Ectodermal cell (in vitro differentiated cells): Measurements from ENCODE around the gene NIPBL.
"Not testable (repeated sequence)": the region's sequence is repeated elsewhere in the genome, so short reads cannot be mapped to it uniquely, and the experiment has no call there.

Experiments used
- H3K27ac ChIP-seq: 2 replicates; pipeline ENCODE4 v1.7.0; 2013; ENCODE audit warnings: mild to moderate bottlenecking, low read depth, low read length; ENCODE audit not compliant: insufficient read depth, poor library complexity, severe bottlenecking
- H3K27me3 ChIP-seq: 2 replicates; pipeline ENCODE4 v1.7.0; 2013; ENCODE audit warnings: mild to moderate bottlenecking, low read length; ENCODE audit not compliant: insufficient read depth, control insufficient read depth, poor library complexity, severe bottlenecking
- H3K36me3 ChIP-seq: one replicate; pipeline ENCODE4 v1.7.0; 2013; ENCODE audit warnings: low read length; ENCODE audit not compliant: control insufficient read depth, insufficient read depth
- H3K4me1 ChIP-seq: one replicate; pipeline ENCODE4 v1.7.0; 2013; ENCODE audit warnings: low read length; ENCODE audit not compliant: control insufficient read depth, insufficient read depth
- H3K4me3 ChIP-seq: 2 replicates; pipeline ENCODE4 v1.7.0; 2013; ENCODE audit warnings: low read depth, low read length, control low read depth; ENCODE audit not compliant: insufficient read depth
- H3K9me3 ChIP-seq: 2 replicates; pipeline ENCODE4 v1.7.0; 2013; ENCODE audit warnings: mild to moderate bottlenecking, low read length, moderate library complexity; ENCODE audit not compliant: control insufficient read depth
- WGBS, 2 experiments: methylation state at CpG; one replicate each; pipeline ENCODE4 v1.1.7; 2013; ENCODE audit warnings: missing lambda C conversion rate in 2 of 2; 5-methylcytosine and 5-hydroxymethylcytosine counted together

The NIPBL gene

GRCh38 chr5:36901856-36902255 is 25.3 kb downstream of the NIPBL start:
- 93 to 98% methylated on average over 3 of the region's 3 CpGs for WGBS, 2 experiments

DNA sequence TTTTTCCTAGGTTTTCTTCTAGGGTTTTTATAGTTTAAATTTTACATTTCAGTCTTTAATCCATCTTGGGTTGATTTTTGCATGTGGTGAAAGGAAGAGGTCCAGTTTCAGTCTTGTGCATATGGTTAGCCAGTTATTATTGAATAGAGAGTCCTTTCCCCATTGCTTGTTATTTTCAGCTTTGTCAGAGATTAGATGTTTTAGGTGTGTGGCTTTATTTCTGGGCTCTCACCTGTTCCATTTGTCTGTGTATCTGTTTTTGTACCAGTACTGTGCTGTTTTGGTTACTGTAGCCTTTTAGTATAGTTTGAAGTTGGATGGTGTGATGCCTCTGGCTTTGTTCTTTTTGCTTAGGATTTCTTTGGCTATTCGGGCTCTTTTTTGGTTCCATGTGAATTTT is 25.8 kb downstream of the NIPBL start:
- Histone ChIP-seq H3K36me3 (no peaks in the 10 kb centered on the region), H3K4me1 (no peaks in the 10 kb centered on the region), H3K4me3 (no peak overlapping the region), H3K27me3 (no peaks in the 10 kb centered on the region), H3K9me3 (no peaks in the 10 kb centered on the region), H3K27ac (no peak overlapping the region)
- WGBS, 2 experiments: 92 to 93% methylated on average over 1 of the region's 1 CpG

More at GRCh38 chr5:36901856-36902255, 25.3 kb downstream of the NIPBL start:
- no peaks in the 10 kb centered on the region for H3K9me3 ChIP-seq
- no peaks in the 10 kb centered on the region for H3K4me1 ChIP-seq
- H3K4me3 ChIP-seq: no peak overlapping the region
- H3K27ac ChIP-seq: no peak overlapping the region
- H3K36me3 ChIP-seq: no peaks in the 10 kb centered on the region
- no peaks in the 10 kb centered on the region for H3K27me3 ChIP-seq

DNA sequence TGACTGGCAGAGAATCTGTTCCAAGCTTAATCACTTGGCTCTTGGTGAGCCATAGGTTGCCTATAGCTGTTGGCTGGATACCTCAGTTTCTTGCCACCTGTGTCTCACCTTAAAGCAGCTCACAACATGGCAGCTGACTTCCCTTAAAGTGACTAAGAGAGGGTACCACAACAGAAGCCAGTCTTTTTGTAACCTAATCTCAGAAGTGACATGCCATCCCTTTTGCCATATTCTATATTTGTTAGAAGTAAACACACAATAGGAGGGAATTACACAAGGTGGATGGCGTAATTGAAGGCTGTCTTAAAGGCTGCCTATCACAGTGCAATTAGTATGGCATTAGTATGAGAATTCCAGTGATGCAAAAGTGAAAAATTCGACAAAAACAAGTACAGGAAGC is 28.1 kb downstream of the NIPBL start:
- Histone ChIP-seq H3K9me3 (no peaks in the 10 kb centered on the region), H3K27me3 (no peaks in the 10 kb centered on the region), H3K36me3 (no peaks in the 10 kb centered on the region), H3K27ac (no peak overlapping the region), H3K4me3 (no peak overlapping the region), H3K4me1 (no peaks in the 10 kb centered on the region)
- 89 to 95% methylated on average over 2 of the region's 2 CpGs for WGBS, 2 experiments

GRCh38 chr5:36908544-36909260 is 32.1 kb downstream of the NIPBL start:
- Histone ChIP-seq H3K27me3 (no peaks in the 10 kb centered on the region), H3K36me3 (no peaks in the 10 kb centered on the region), H3K4me1 (no peaks in the 10 kb centered on the region), H3K4me3 (no peak overlapping the region), H3K27ac (no peak overlapping the region), H3K9me3 (no peaks in the 10 kb centered on the region)
- WGBS, 2 experiments: 89 to 100% methylated on average over 1 to 2 of the region's 2 CpGs

- no peaks in the 10 kb centered on the region for H3K36me3 ChIP-seq
- no peak overlapping the region for H3K27ac ChIP-seq
- H3K4me3 ChIP-seq: no peak overlapping the region
- H3K4me1 ChIP-seq: no peaks in the 10 kb centered on the region
- no peaks in the 10 kb centered on the region for H3K9me3 ChIP-seq
- no peaks in the 10 kb centered on the region for H3K27me3 ChIP-seq
Observed at GRCh38 chr5:36915653-36916052, 39.1 kb downstream of the NIPBL start.

GRCh38 chr5:36916614-36917013 is 40.0 kb downstream of the NIPBL start:
- WGBS, 2 experiments: 73 to 86% methylated on average over 2 to 3 of the region's 4 CpGs
- not testable (repeated sequence) for H3K36me3 ChIP-seq, H3K4me1 ChIP-seq

GRCh38 chr5:36917358-36917757 is 40.8 kb downstream of the NIPBL start:
- WGBS, 2 experiments: 100% methylated on average over 1 of the region's 1 CpG
- not testable (repeated sequence) for H3K4me3 ChIP-seq, H3K27me3 ChIP-seq, H3K27ac ChIP-seq, H3K4me1 ChIP-seq, H3K9me3 ChIP-seq, H3K36me3 ChIP-seq

More at GRCh38 chr5:36916614-36917013, 40.0 kb downstream of the NIPBL start:
- not testable (repeated sequence) for H3K9me3 ChIP-seq, H3K27ac ChIP-seq, H3K4me3 ChIP-seq, H3K27me3 ChIP-seq

GRCh38 chr5:36919238-36919637 is 42.7 kb downstream of the NIPBL start:
- H3K36me3 ChIP-seq: no peaks in the 10 kb centered on the region
- H3K4me1 ChIP-seq: no peaks in the 10 kb centered on the region
- H3K27ac ChIP-seq: no peak overlapping the region
- H3K27me3 ChIP-seq: no peaks in the 10 kb centered on the region
- no peak overlapping the region for H3K4me3 ChIP-seq
- H3K9me3 ChIP-seq: no peaks in the 10 kb centered on the region
- WGBS, 2 experiments: 88 to 94% methylated on average over 2 of the region's 2 CpGs

GRCh38 chr5:36919650-36920049 is 43.1 kb downstream of the NIPBL start:
- H3K27me3 ChIP-seq: no peaks in the 10 kb centered on the region
- no peaks in the 10 kb centered on the region for H3K36me3 ChIP-seq
- no peak overlapping the region for H3K27ac ChIP-seq
- H3K4me3 ChIP-seq: no peak overlapping the region
- no peaks in the 10 kb centered on the region for H3K9me3 ChIP-seq
- H3K4me1 ChIP-seq: no peaks in the 10 kb centered on the region

- Histone ChIP-seq H3K36me3 (no peaks in the 10 kb centered on the region), H3K4me1 (no peaks in the 10 kb centered on the region), H3K9me3 (no peaks in the 10 kb centered on the region), H3K27ac (no peak overlapping the region), H3K27me3 (no peaks in the 10 kb centered on the region), H3K4me3 (no peak overlapping the region)
- WGBS, 2 experiments: 90 to 100% methylated on average over 1 of the region's 1 CpG
Observed at GRCh38 chr5:36928947-36929346, 52.4 kb downstream of the NIPBL start.

- no peaks in the 10 kb centered on the region for H3K27me3 ChIP-seq
- H3K4me1 ChIP-seq: no peaks in the 10 kb centered on the region
- no peaks in the 10 kb centered on the region for H3K9me3 ChIP-seq
- no peaks in the 10 kb centered on the region for H3K36me3 ChIP-seq
- H3K27ac ChIP-seq: no peak overlapping the region
- no peak overlapping the region for H3K4me3 ChIP-seq
Observed at GRCh38 chr5:36929438-36929837, 52.9 kb downstream of the NIPBL start.
